ENCODE measurements around the gene SYNE2. TPM values are rescaled to one million over a fixed set of nuclear protein-coding genes. Genes with fewer than 3 reads are reported as not detected.
A peak's percentile ranks its signal among the peaks of the same experiment; 100 is the strongest.

The SYNE2 gene
- total RNA-seq, 1 experiment from 2014 or later: 48.5 TPM

DNA sequence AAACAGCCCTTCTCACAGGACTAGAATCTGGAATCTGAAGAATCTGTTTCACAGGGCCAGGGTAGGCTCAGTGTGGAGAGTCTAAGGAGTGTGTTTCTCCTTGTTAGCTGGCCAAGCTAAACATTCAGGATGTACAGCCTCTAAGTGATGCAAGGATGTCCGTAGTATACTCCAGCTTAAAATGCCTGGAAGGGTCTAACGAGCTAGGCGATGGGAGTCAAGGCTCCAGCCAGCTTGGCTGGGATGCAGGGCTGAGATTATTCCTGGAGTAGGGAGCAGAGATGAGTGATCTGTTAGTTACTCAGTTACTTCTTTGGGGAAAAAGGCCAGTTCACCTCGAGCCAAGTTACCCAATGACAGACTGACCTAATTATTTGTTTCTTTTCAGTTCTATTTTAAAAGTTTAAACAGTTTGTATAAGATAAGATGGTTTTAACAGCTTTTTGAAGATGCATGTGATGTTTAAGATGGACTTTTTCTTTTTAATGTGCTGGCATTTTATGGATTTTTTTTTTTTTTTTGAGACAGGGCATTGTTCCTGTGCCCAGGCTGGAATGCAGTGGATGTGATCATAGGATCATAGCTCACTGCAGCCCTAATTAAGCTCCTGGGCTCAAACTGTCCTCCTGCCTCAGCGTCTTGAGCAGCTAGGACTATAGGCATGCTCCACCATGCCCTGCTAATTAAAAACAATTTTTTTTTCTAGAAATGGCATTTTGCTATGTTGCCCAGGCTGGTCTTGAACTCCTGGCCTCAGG lies 41.1 kb downstream of the SYNE2 start:
- no TSS peak for BruUV-seq (replicated peaks)
- Mint-ChIP-seq H3K27ac (ENCODE audit: unreplicated experiment) (no peak overlapping the region), H3K4me3 (ENCODE audit: unreplicated experiment) (no peak overlapping the region), H3K4me1 (ENCODE audit: low read depth, unreplicated experiment) (peaks cover 7% of the 10 kb centered on the region), H3K36me3 (ENCODE audit: insufficient read depth, unreplicated experiment) (no peaks in the 10 kb centered on the region), H3K9me3 (ENCODE audit: unreplicated experiment) (no peaks in the 10 kb centered on the region), H3K27me3 (ENCODE audit: insufficient read depth, unreplicated experiment) (no peaks in the 10 kb centered on the region)
- Histone ChIP-seq H3K27me3 (replicated peaks; ENCODE audit: control insufficient read depth, insufficient read depth, low read length) (no peaks in the 10 kb centered on the region), H3K4me3 (ENCODE audit: low read depth, low read length) (no peak overlapping the region), H3K9me3 (no peaks in the 10 kb centered on the region), H3K36me3 (ENCODE audit: control insufficient read depth, insufficient read depth, low read length) (no peaks in the 10 kb centered on the region), H3K4me1 (no peaks in the 10 kb centered on the region)
- peak in 1 of 2 experiments; percentile 36 for DNase-seq
- POLR2A ChIA-PET: interaction anchor here (0.7 kb wide), 1 partner anchor 33 kb away, joined by 4 read pairs; no protein-coding TSS in a partner anchor
- CTCF ChIA-PET: no interaction called here
- TF ChIP-seq, protein P1, sequence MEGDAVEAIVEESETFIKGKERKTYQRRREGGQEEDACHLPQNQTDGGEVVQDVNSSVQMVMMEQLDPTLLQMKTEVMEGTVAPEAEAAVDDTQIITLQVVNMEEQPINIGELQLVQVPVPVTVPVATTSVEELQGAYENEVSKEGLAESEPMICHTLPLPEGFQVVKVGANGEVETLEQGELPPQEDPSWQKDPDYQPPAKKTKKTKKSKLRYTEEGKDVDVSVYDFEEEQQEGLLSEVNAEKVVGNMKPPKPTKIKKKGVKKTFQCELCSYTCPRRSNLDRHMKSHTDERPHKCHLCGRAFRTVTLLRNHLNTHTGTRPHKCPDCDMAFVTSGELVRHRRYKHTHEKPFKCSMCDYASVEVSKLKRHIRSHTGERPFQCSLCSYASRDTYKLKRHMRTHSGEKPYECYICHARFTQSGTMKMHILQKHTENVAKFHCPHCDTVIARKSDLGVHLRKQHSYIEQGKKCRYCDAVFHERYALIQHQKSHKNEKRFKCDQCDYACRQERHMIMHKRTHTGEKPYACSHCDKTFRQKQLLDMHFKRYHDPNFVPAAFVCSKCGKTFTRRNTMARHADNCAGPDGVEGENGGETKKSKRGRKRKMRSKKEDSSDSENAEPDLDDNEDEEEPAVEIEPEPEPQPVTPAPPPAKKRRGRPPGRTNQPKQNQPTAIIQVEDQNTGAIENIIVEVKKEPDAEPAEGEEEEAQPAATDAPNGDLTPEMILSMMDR (IDR thresholded peaks at IDR 0.05; ENCODE audit: insufficient read depth in 1 of 2, low read depth in 1 of 2, low read length in 1 of 2, severe bottlenecking in 1 of 2, unreplicated experiment in 1 of 2): no peak
- intact Hi-C loops (cut with micrococcal nuclease; ENCODE audit: unreplicated experiment): no loop called here

DNA sequence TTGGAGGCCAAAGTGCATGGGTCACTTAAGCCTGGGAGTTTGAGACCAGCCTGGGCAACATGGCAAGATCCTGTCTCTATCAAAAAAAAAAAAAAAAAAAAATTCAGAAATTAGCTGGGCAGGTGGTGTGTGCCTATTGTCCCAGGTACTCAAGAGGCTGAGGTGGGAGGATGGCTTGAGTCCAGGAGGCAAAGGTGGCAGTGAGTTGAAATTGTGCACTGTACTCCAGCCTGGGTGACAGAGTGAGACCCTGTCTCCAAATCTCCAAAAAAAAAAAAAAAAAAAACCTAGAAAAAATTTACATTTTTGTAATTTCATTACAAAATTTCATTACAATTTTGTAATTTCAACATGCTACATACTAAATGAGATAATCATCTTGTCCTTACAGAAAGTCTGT lies 42.7 kb downstream of the SYNE2 start:
- H3K4me1 ChIP-seq: no peaks in the 10 kb centered on the region
- TF ChIP-seq, protein P1 (IDR thresholded peaks at IDR 0.05; ENCODE audit: insufficient read depth in 1 of 2, low read depth in 1 of 2, low read length in 1 of 2, severe bottlenecking in 1 of 2, unreplicated experiment in 1 of 2): no peak
- H3K4me1 Mint-ChIP-seq (ENCODE audit: low read depth, unreplicated experiment): peaks cover 7% of the 10 kb centered on the region
- H3K27me3 ChIP-seq (replicated peaks; ENCODE audit: control insufficient read depth, insufficient read depth, low read length): no peaks in the 10 kb centered on the region
- H3K4me3 ChIP-seq (ENCODE audit: low read depth, low read length): no peak overlapping the region
- no TSS peak for BruUV-seq (replicated peaks)
- H3K36me3 ChIP-seq (ENCODE audit: control insufficient read depth, insufficient read depth, low read length): no peaks in the 10 kb centered on the region
- H3K9me3 ChIP-seq: no peaks in the 10 kb centered on the region
- intact Hi-C loops (cut with micrococcal nuclease; ENCODE audit: unreplicated experiment): loop anchor here (5.0 kb wide), 1 partner anchor 33 kb away; no protein-coding TSS in a partner anchor
- H3K27me3 Mint-ChIP-seq (ENCODE audit: insufficient read depth, unreplicated experiment): no peaks in the 10 kb centered on the region
- H3K9me3 Mint-ChIP-seq (ENCODE audit: unreplicated experiment): no peaks in the 10 kb centered on the region
- no peak overlapping the region for H3K4me3 Mint-ChIP-seq (ENCODE audit: unreplicated experiment)
- H3K27ac Mint-ChIP-seq (ENCODE audit: unreplicated experiment): no peak overlapping the region
- no peaks in the 10 kb centered on the region for H3K36me3 Mint-ChIP-seq (ENCODE audit: insufficient read depth, unreplicated experiment)
- ChIA-PET POLR2A (no interaction called here), CTCF (no interaction called here)
- no peak for DNase-seq

DNA sequence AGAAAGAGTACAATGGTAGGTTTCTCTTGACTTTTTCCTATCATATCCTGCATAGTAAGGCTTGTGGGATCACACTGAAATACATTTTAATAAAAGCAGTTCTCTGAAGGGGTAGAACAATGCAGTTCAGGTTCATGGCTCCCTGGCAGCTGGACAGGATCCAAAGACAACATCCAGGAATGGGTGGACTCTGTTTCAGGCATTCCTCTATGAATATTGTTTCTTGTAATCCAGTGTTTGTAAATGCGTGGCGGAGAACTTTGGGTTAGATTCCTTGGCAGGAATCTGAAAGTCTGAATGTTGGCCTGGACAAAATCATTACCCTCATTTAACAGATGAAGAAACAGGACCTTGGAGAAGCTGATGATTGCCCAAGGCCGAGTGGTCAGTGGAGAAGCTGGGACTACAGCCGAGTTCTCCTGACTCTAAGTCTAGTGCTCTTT lies 43.5 kb downstream of the SYNE2 start:
- H3K9me3 ChIP-seq: no peaks in the 10 kb centered on the region

More for the DNA sequence above, 43.5 kb downstream of the SYNE2 start:
- ChIA-PET CTCF (no interaction called here), POLR2A (no interaction called here)
- Histone ChIP-seq H3K27me3 (replicated peaks; ENCODE audit: control insufficient read depth, insufficient read depth, low read length) (no peaks in the 10 kb centered on the region), H3K4me3 (ENCODE audit: low read depth, low read length) (no peak overlapping the region), H3K4me1 (no peaks in the 10 kb centered on the region), H3K36me3 (ENCODE audit: control insufficient read depth, insufficient read depth, low read length) (no peaks in the 10 kb centered on the region)
- H3K4me1 Mint-ChIP-seq (ENCODE audit: low read depth, unreplicated experiment): peaks cover 7% of the 10 kb centered on the region
- no peak overlapping the region for H3K4me3 Mint-ChIP-seq (ENCODE audit: unreplicated experiment)
- no peaks in the 10 kb centered on the region for H3K27me3 Mint-ChIP-seq (ENCODE audit: insufficient read depth, unreplicated experiment)
- intact Hi-C loops (cut with micrococcal nuclease; ENCODE audit: unreplicated experiment): loop anchor here (5.0 kb wide), 1 partner anchor 34 kb away; no protein-coding TSS in a partner anchor
- no peak for DNase-seq
- no peak overlapping the region for H3K27ac Mint-ChIP-seq (ENCODE audit: unreplicated experiment)
- H3K9me3 Mint-ChIP-seq (ENCODE audit: unreplicated experiment): no peaks in the 10 kb centered on the region
- TF ChIP-seq, protein P1 (IDR thresholded peaks at IDR 0.05; ENCODE audit: insufficient read depth in 1 of 2, low read depth in 1 of 2, low read length in 1 of 2, severe bottlenecking in 1 of 2, unreplicated experiment in 1 of 2): no peak
- no peaks in the 10 kb centered on the region for H3K36me3 Mint-ChIP-seq (ENCODE audit: insufficient read depth, unreplicated experiment)
- BruUV-seq (replicated peaks): no TSS peak

Measured in Caco-2 (cell line).